B cell (primary cell): ENCODE data around the gene DNAH11. TPM values are rescaled to one million over a fixed set of nuclear protein-coding genes. Genes with fewer than 3 reads are reported as not detected.

Source experiments
- ATAC-seq: fragments of 200-7000 bp; cut with Tn5 transposase; one replicate; pipeline ENCODE4 v1.10.0; 2021; ENCODE audit warnings: low read depth, mild to moderate bottlenecking, moderate number of reproducible peaks, moderate library complexity
- CTCF ChIA-PET: fragments of 350-600 bp; sonication (Branson Sonifier 250); formaldehyde crosslinking; loops from one replicate; lab custom pipeline; 2021; ENCODE audit warnings: antibody characterized with exemption, inconsistent platforms; lab: Charles Lee
- POLR2A ChIA-PET: fragments of 350-600 bp; sonication (Branson Sonifier 250); formaldehyde crosslinking; loops from one replicate; lab custom pipeline; 2021; ENCODE audit warnings: antibody characterized with exemption; lab: Charles Lee
- DNase-seq: peaks from one replicate; pipeline ENCODE4 v3.0.0; 2013
- H2AFZ ChIP-seq: 2 replicates; pipeline ENCODE4 v1.6.1; 2012; ENCODE audit warnings: mild to moderate bottlenecking, low read depth, low read length; ENCODE audit not compliant: insufficient read depth, poor library complexity, severe bottlenecking
- H3K27ac ChIP-seq, 2 donors: 1 replicate in 1 of 2; 2 replicates in 1 of 2; pipeline ENCODE4 v1.5.1; 2012 to 2013; ENCODE audit warnings: low read length in 2 of 2, mild to moderate bottlenecking in 2 of 2, moderate library complexity in 1 of 2
- H3K27me3 ChIP-seq, 4 experiments: fragments of 200-600 bp in 1 of 4; sonication (generic) in 1 of 4; replicated peaks in 1 of 4; 1 replicate in 2 of 4; 2 replicates in 2 of 4; pipeline versions ENCODE4 v1.6.1 to v1.7.0; 2013 to 2016; ENCODE audit warnings: low read length in 3 of 4, mild to moderate bottlenecking in 2 of 4, mixed read lengths in 1 of 4, moderate library complexity in 1 of 4; ENCODE audit not compliant: insufficient read depth in 4 of 4, control insufficient read depth in 3 of 4; ENCODE audit errors: control extremely low read depth in 1 of 4
- H3K36me3 ChIP-seq, 2 experiments: replicated peaks in 1 of 2; 1 replicate in 1 of 2; 2 replicates in 1 of 2; pipeline versions ENCODE4 v1.6.1 to v1.7.1; 2013; ENCODE audit warnings: low read length in 1 of 2; ENCODE audit not compliant: insufficient read depth in 2 of 2, control insufficient read depth in 1 of 2; ENCODE audit errors: control extremely low read depth in 1 of 2, extremely low read depth in 1 of 2
- H3K4me1 ChIP-seq, 2 donors: fragments of 200-600 bp in 1 of 2; sonication (generic) in 1 of 2; 1 replicate in 1 of 2; 2 replicates in 1 of 2; pipeline versions ENCODE4 v1.5.1 to v1.6.1; 2013 to 2017; ENCODE audit warnings: low read length in 2 of 2; ENCODE audit not compliant: control insufficient read depth in 2 of 2, insufficient read depth in 2 of 2
- H3K4me2 ChIP-seq: replicated peaks from 2 replicates; pipeline ENCODE3; 2012; ENCODE audit warnings: mild to moderate bottlenecking, low read depth, low read length; ENCODE audit not compliant: poor library complexity, severe bottlenecking
- H3K4me3 ChIP-seq, 5 experiments: fragments of 200-600 bp in 1 of 5; sonication (generic) in 1 of 5; 1 replicate in 3 of 5; 2 replicates in 2 of 5; pipeline versions ENCODE4 v1.5.1 to v1.7.0; 2011 to 2016; ENCODE audit warnings: low read length in 4 of 5, mild to moderate bottlenecking in 4 of 5, low read depth in 2 of 5, control low read depth in 1 of 5, moderate library complexity in 1 of 5; ENCODE audit not compliant: insufficient read depth in 1 of 5; ENCODE audit errors: control extremely low read depth in 1 of 5, extremely low read depth in 1 of 5
- H3K79me2 ChIP-seq: fragments of 200-600 bp; sonication (generic); one replicate; pipeline ENCODE4 v1.6.0; 2016; ENCODE audit warnings: low read length; ENCODE audit not compliant: control insufficient read depth, insufficient read depth
- H3K9ac ChIP-seq: fragments of 200-600 bp; sonication (generic); 2 replicates; pipeline ENCODE4 v1.6.1; 2017; ENCODE audit warnings: mild to moderate bottlenecking, low read length, moderate library complexity
- H3K9me3 ChIP-seq, 3 donors: one replicate each; pipeline versions ENCODE4 v1.6.1 to v1.7.1; 2013; ENCODE audit warnings: low read length in 2 of 3; ENCODE audit not compliant: control insufficient read depth in 2 of 3, insufficient read depth in 1 of 3; ENCODE audit errors: control extremely low read depth in 1 of 3
- H4K20me1 ChIP-seq: 2 replicates; pipeline ENCODE4 v1.6.0; 2012; ENCODE audit warnings: mild to moderate bottlenecking, low read length; ENCODE audit not compliant: insufficient read depth, control insufficient read depth, poor library complexity, severe bottlenecking
- H3K27ac Mint-ChIP-seq: one replicate; pipeline ENCODE4 v1.8.0; 2021; ENCODE audit warnings: mixed read lengths
- H3K27me3 Mint-ChIP-seq: one replicate; pipeline ENCODE4 v1.8.0; 2021; ENCODE audit warnings: mixed read lengths
- H3K4me1 Mint-ChIP-seq: one replicate; pipeline ENCODE4 v1.8.0; 2021; ENCODE audit warnings: mixed read lengths
- H3K4me3 Mint-ChIP-seq: one replicate; pipeline ENCODE4 v1.8.0; 2021; ENCODE audit warnings: mixed read lengths
- H3K9me3 Mint-ChIP-seq: one replicate; pipeline ENCODE4 v1.8.0; 2022; ENCODE audit warnings: mixed read lengths; ENCODE audit not compliant: insufficient read depth
- CTCF ChIP-seq: fragments of 200-600 bp; IDR thresholded peaks from one replicate; pipeline ENCODE4 v1.8.0; 2022; ENCODE audit warnings: antibody characterized with exemption, mild to moderate bottlenecking
- EZH2 ChIP-seq: IDR thresholded peaks from 2 replicates; pipeline ENCODE4 v1.6.1; 2012; ENCODE audit warnings: borderline replicate concordance, low read depth, mild to moderate bottlenecking, moderate library complexity, low read length; ENCODE audit not compliant: insufficient read depth, poor library complexity, severe bottlenecking
- WGBS: methylation state at CpG from one replicate; pipeline ENCODE4 v1.1.5; 2013; ENCODE audit warnings: missing lambda C conversion rate; ENCODE audit not compliant: insufficient coverage; 5-methylcytosine and 5-hydroxymethylcytosine counted together
- intact Hi-C: fragments of 100-400 bp; cut with micrococcal nuclease; formaldehyde crosslinking; loops from one replicate; pipeline ENCODE4 v1.10.0; 2022
- polyA plus RNA-seq: library from polyadenylated mRNA; depleted of rRNA; stranded (reverse); fragments of >200 nt; gene quantifications from 2 replicates; pipeline ENCODE4 v1.2.3, GENCODE V29; 2012
- total RNA-seq, 2 donors: library from RNA; stranded (reverse); fragments of 120-200 nt in 1 of 2; gene quantifications; 1 replicate in 1 of 2; 2 replicates in 1 of 2; pipeline versions ENCODE4 v1.2.3 to v1.2.4, GENCODE V29; 2013 to 2022

Gene DNAH11
- total and polyA plus RNA-seq, 2 donors (not counting 1 experiment from before 2014, with no cell fraction given) = not detected

DNA sequence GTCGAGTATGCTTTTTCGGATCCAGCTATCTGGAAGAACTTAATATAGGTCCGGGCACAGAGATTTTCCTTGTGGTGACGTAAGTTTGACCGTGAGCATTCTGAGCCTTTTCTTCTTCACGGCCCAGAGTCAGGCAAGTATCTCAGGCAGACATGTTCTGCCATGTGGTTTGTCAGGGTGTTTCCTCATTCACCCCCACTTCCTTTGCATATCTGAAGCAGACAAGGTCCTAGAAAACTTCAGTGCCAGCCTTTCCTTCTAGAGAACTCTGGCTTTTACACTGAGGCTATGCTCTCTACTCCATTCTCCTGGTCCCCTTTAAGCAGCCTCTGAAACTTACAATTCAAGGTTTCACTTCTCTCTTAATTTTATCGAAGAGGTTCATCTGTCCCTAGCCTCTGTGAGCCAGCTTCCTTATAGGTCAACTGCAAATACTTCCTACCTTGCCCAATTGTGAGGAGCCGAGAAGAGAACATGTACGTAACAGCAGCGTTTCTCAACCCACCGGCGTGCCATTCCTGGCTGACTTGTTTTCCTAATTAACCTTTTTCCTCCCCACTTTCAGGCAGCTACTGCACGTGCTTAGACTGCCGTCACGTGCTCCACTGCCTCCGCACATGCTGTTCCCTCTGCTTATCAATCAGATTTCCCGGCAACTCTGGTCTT lies 355.6 kb downstream of the DNAH11 start:
- Histone ChIP-seq H3K9ac (peak overlapping the region; percentile 63), H3K36me3 (peaks cover 0 to 43% of the 10 kb centered on the region in 2 experiments), H3K27ac (peak overlapping the region; percentile 78 to 96), H4K20me1 (no peaks in the 10 kb centered on the region), H3K79me2 (no peaks in the 10 kb centered on the region), H3K4me3 (peak overlapping the region; percentile 12 to 55 (median 31)), H3K4me1 (peaks cover 24 to 25% of the 10 kb centered on the region in 2 donors), H3K9me3 (peaks cover 0 to 3% (median 0%) of the 10 kb centered on the region in 3 donors), H2AFZ (peak overlapping the region; percentile 78), H3K4me2 (peak overlapping the region; percentile 68), H3K27me3 (no peaks in the 10 kb centered on the region)
- ATAC-seq (peak; percentile 90), DNase-seq (peak; percentile 78)
- TF ChIP-seq EZH2 (no peak), CTCF (no peak)
- ChIA-PET CTCF (interaction anchor here (1.0 to 1.4 kb wide), 2 partner anchors 46 to 102 kb away, joined by 3 to 6 read pairs; no protein-coding TSS in a partner anchor), POLR2A (interaction anchor here (0.6 to 2.7 kb wide), 3 partner anchors 47 to 588 kb away, joined by 3 to 14 read pairs (median 6); partner anchors contain the start of gene CDCA7L)
- Mint-ChIP-seq H3K27ac (peak overlapping the region; percentile 97), H3K27me3 (no peaks in the 10 kb centered on the region), H3K4me1 (peaks cover 33% of the 10 kb centered on the region), H3K4me3 (peak overlapping the region; percentile 90), H3K9me3 (no peaks in the 10 kb centered on the region)
- WGBS = 62% methylated on average over 14 of the region's 17 CpGs
- intact Hi-C loops = loop anchor here (1.0 to 2.0 kb wide), 5 partner anchors 41 to 546 kb away; partner anchors contain the start of gene CDCA7L

DNA sequence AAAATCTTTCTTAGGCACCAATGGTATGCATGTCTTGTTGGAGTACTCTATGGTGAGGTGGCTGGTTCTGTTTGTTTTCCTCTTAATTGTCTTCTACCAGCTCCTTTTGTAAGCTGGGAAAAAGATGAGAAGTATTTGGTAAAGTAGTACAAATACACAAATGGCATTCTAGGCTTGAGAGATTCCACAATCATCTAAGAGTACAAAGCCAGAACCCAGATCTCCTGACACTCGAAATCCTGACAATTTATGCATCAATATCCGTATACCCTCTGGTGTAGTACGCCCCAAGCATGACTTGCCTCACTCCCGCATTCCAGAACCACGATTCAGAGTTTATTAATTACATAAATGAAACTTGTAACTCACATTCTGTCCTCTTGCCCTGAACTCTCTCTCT lies 359.4 kb downstream of the DNAH11 start:
- TF ChIP-seq EZH2 = no peak
- TF ChIP-seq CTCF = no peak
- no peak overlapping the region for H3K4me2 ChIP-seq
- no peaks in the 10 kb centered on the region for H3K79me2 ChIP-seq
- peaks cover 0 to 82% of the 10 kb centered on the region in 2 experiments for H3K36me3 ChIP-seq
- no peak overlapping the region for H3K4me3 ChIP-seq
- no peak overlapping the region for H2AFZ ChIP-seq
- peaks cover 21% of the 10 kb centered on the region for H3K4me1 Mint-ChIP-seq
- no peak overlapping the region for H3K4me3 Mint-ChIP-seq
- 98% methylated on average over 5 of the region's 5 CpGs for WGBS
- H4K20me1 ChIP-seq = no peaks in the 10 kb centered on the region
- H3K27me3 ChIP-seq = no peaks in the 10 kb centered on the region
- no peaks in the 10 kb centered on the region for H3K9me3 Mint-ChIP-seq
- ATAC-seq = no peak
- H3K9ac ChIP-seq = no peak overlapping the region
- peaks cover 19 to 20% of the 10 kb centered on the region in 2 donors for H3K4me1 ChIP-seq
- H3K27ac Mint-ChIP-seq = no peak overlapping the region
- no peak overlapping the region for H3K27ac ChIP-seq
- ChIA-PET POLR2A (no interaction called here), CTCF (no interaction called here)
- peaks cover 0 to 3% (median 0%) of the 10 kb centered on the region in 3 donors for H3K9me3 ChIP-seq
- no peaks in the 10 kb centered on the region for H3K27me3 Mint-ChIP-seq
- intact Hi-C loops = no loop called here
- DNase-seq = no peak
